Measurements from ENCODE around the gene RABGAP1. TPM values are rescaled to one million over a fixed set of nuclear protein-coding genes. Genes with fewer than 3 reads are reported as not detected.

The RABGAP1 gene
- total and polyA plus RNA-seq, 4 donors, result 3.8 to 25.7 (median 10.5) TPM

- Histone ChIP-seq H3K9me3 (ENCODE audit: control insufficient read depth in 4 of 4, low read length in 3 of 4) (no peaks in the 10 kb centered on the region), H3K4me1 (ENCODE audit: control insufficient read depth in 4 of 4, insufficient read depth in 4 of 4, low read length in 3 of 4) (peaks cover 0 to 20% (median 11%) of the 10 kb centered on the region in 4 donors), H3K4me3 (ENCODE audit: low read depth in 1 of 3, low read length in 3 of 3) (no peak overlapping the region), H3K27me3 (ENCODE audit: control insufficient read depth in 4 of 4, insufficient read depth in 4 of 4, low read length in 3 of 4) (no peaks in the 10 kb centered on the region), H3K27ac (ENCODE audit: low read depth in 1 of 2, low read length in 2 of 2) (no peak overlapping the region), H3K36me3 (ENCODE audit: control insufficient read depth in 4 of 4, insufficient read depth in 3 of 4, low read depth in 1 of 4, low read length in 3 of 4) (peaks cover 2 to 15% (median 7%) of the 10 kb centered on the region in 4 donors), H3K9ac (ENCODE audit: low read depth in 1 of 2, low read length in 2 of 2) (no peak overlapping the region)
- TF ChIP-seq YY1 (IDR thresholded peaks at IDR 0.05) (no peak), MAX (IDR thresholded peaks at IDR 0.05) (no peak), HNF4A (conservative IDR thresholded peaks at IDR 0.05) (no peak), RXRA (IDR thresholded peaks at IDR 0.05) (no peak), GABPA (IDR thresholded peaks at IDR 0.05 in 1 of 2, conservative IDR thresholded peaks at IDR 0.05 in 1 of 2) (no peak), EGR1 (IDR thresholded peaks at IDR 0.05; ENCODE audit: low read depth in 2 of 2) (no peak), RAD21 (IDR thresholded peaks at IDR 0.05) (no peak)
- DNase-seq (ENCODE audit: low spot score), result no peak
- 92% methylated on average over 4 of the region's 4 CpGs for WGBS
These were observed 1.2 kb upstream of the RABGAP1 start for GRCh38 chr9:122939601-122940000.

DNA sequence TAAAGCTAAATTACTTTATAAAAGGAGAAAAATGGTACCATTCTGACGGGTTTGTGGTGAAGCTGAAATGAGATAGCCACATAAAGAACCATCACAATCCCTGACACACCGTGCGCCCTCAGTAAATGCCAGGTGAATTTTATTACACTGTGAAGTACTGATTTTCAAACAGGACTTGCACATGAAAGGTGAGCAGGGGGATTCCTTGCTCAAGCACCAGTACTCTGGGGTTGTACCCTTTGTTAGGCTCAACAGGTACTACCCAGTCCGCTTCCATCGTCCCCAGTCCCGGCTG, 419 bp upstream of the RABGAP1 start:
- Histone ChIP-seq H3K4me3 (ENCODE audit: low read depth in 1 of 3, low read length in 3 of 3) (peak overlapping the region; percentile 16 to 93 (median 33)), H3K27me3 (ENCODE audit: control insufficient read depth in 4 of 4, insufficient read depth in 4 of 4, low read length in 3 of 4) (no peaks in the 10 kb centered on the region), H3K9ac (ENCODE audit: low read depth in 1 of 2, low read length in 2 of 2) (no peak overlapping the region), H3K9me3 (ENCODE audit: control insufficient read depth in 4 of 4, low read length in 3 of 4) (no peaks in the 10 kb centered on the region), H3K27ac (ENCODE audit: low read depth in 1 of 2, low read length in 2 of 2) (peak overlapping the region; percentile 3 to 26), H3K36me3 (ENCODE audit: control insufficient read depth in 4 of 4, insufficient read depth in 3 of 4, low read depth in 1 of 4, low read length in 3 of 4) (peaks cover 2 to 15% (median 7%) of the 10 kb centered on the region in 4 donors), H3K4me1 (ENCODE audit: control insufficient read depth in 4 of 4, insufficient read depth in 4 of 4, low read length in 3 of 4) (peaks cover 0 to 23% (median 11%) of the 10 kb centered on the region in 4 donors)
- WGBS, result 36% methylated on average over 6 of the region's 6 CpGs
- no peak for DNase-seq (ENCODE audit: low spot score)
- peak; percentile 24 for TF ChIP-seq FOXA2 (IDR thresholded peaks at IDR 0.05)
- TF ChIP-seq, protein P1, sequence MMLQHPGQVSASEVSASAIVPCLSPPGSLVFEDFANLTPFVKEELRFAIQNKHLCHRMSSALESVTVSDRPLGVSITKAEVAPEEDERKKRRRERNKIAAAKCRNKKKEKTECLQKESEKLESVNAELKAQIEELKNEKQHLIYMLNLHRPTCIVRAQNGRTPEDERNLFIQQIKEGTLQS (IDR thresholded peaks at IDR 0.05), result no peak

DNA sequence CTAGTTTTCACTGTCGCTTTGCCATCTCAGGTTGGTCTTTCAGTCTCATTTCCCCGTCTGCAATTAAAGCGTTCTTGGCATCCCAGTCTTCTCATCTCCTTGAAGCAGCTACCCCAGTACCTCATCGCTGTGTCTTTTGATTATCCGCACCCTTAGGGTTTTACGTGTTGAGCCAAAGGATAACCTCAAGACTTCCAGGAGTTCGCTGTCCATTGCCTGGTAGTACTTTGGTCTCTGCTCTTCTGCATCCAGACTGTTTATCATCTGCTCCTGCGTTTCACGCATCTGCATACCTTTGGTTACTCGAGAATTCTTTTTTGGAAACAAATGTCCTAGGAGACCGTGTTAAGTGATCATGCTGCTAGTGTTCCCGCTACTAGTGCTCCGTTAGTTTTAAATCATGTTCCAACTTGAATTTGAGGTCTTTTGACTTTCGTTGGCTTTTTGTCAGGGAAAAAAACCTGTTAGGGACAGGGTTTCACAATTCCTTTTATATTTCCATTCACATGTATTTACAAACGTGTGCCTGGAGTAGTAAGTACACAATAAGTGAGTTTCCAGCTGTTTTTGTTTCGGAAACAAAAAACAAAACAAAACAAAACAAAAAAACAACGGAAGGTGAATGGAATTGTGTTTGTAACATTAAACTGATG, 888 bp downstream of the RABGAP1 start:
- H3K27ac ChIP-seq (ENCODE audit: low read depth in 1 of 2, low read length in 2 of 2), result peak overlapping the region; percentile 74 to 84
- H3K36me3 ChIP-seq (ENCODE audit: control insufficient read depth in 4 of 4, insufficient read depth in 3 of 4, low read depth in 1 of 4, low read length in 3 of 4), result peaks cover 0 to 17% (median 2%) of the 10 kb centered on the region in 4 donors
- H3K27me3 ChIP-seq (ENCODE audit: control insufficient read depth in 4 of 4, insufficient read depth in 4 of 4, low read length in 3 of 4), result no peaks in the 10 kb centered on the region
- WGBS, result 6% methylated on average over 17 of the region's 17 CpGs
- no peaks in the 10 kb centered on the region for H3K9me3 ChIP-seq (ENCODE audit: control insufficient read depth in 4 of 4, low read length in 3 of 4)
- DNase-seq (ENCODE audit: low spot score), result peak; percentile 39
- H3K4me1 ChIP-seq (ENCODE audit: control insufficient read depth in 4 of 4, insufficient read depth in 4 of 4, low read length in 3 of 4), result peaks cover 0 to 26% (median 11%) of the 10 kb centered on the region in 4 donors
- TF ChIP-seq FOXA2 (IDR thresholded peaks at IDR 0.05) (peak; percentile 11), GABPA (IDR thresholded peaks at IDR 0.05 in 1 of 2, conservative IDR thresholded peaks at IDR 0.05 in 1 of 2) (no peak), EGR1 (IDR thresholded peaks at IDR 0.05; ENCODE audit: low read depth in 2 of 2) (peak in 1 of 2 donors; percentile 36), REST (IDR thresholded peaks at IDR 0.05) (peak; percentile 98), HNF4A (conservative IDR thresholded peaks at IDR 0.05) (peak in 1 of 2 donors; percentile 27), HNF4G (IDR thresholded peaks at IDR 0.05) (no peak)
- TF ChIP-seq, protein P2, sequence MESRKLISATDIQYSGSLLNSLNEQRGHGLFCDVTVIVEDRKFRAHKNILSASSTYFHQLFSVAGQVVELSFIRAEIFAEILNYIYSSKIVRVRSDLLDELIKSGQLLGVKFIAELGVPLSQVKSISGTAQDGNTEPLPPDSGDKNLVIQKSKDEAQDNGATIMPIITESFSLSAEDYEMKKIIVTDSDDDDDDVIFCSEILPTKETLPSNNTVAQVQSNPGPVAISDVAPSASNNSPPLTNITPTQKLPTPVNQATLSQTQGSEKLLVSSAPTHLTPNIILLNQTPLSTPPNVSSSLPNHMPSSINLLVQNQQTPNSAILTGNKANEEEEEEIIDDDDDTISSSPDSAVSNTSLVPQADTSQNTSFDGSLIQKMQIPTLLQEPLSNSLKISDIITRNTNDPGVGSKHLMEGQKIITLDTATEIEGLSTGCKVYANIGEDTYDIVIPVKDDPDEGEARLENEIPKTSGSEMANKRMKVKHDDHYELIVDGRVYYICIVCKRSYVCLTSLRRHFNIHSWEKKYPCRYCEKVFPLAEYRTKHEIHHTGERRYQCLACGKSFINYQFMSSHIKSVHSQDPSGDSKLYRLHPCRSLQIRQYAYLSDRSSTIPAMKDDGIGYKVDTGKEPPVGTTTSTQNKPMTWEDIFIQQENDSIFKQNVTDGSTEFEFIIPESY (IDR thresholded peaks at IDR 0.05), result peak; percentile 25
- peak overlapping the region; percentile 90 to 98 (median 93) for H3K4me3 ChIP-seq (ENCODE audit: low read depth in 1 of 3, low read length in 3 of 3)
- H3K9ac ChIP-seq (ENCODE audit: low read depth in 1 of 2, low read length in 2 of 2), result peak overlapping the region; percentile 90 to 92
